Activated CD4-positive, alpha-beta T cell treated with anti-CD3 and anti-CD28 coated beads for 48 hours (primary cell): ENCODE data around the gene SEMA3B.
"Not testable (repeated sequence)": the region's sequence is repeated elsewhere in the genome, so short reads cannot be mapped to it uniquely, and the experiment has no call there.

Experiments
- DNase-seq: peaks from one replicate; pipeline ENCODE4 v3.0.0-alpha.2; 2020

The SEMA3B gene

DNA sequence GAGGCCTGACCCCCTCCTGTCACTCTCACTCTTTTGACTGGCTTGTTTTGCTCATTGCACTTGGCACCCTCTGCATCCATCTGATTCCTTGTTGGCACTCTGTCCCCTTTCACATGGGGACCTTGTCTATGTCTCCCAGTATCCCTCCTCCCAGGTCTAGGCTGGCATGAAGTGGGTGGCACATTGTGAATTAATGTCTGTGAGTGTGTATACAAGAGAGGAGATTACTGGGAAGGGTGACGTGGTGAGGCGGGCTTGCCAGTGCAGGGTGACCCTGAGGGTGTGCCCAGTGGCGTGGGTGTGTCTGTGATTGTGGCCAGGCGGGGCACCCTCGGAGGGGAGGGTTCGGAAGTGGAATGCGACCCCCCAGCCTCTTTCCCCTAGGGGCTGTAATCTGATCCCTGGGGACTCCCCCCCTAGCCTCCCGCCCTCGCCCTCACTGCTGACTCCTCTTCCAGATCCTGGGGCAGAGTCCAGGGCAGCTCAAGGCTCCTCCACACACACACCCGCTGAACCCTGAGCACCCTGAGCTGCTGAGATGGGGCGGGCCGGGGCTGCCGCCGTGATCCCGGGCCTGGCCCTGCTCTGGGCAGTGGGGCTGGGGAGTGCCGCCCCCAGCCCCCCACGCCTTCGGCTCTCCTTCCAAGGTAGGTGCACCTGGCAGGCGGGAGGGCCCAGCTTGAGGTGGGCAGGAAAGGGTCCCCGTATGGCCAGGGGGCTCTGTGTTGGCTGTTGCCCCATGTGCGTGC, at the start of gene SEMA3B:
TSS of gene SEMA3B (plus strand) at position 445 of the 749 bp plus-strand sequence. CDS start at position 539, 94 bp downstream.
- no peak for DNase-seq

DNA sequence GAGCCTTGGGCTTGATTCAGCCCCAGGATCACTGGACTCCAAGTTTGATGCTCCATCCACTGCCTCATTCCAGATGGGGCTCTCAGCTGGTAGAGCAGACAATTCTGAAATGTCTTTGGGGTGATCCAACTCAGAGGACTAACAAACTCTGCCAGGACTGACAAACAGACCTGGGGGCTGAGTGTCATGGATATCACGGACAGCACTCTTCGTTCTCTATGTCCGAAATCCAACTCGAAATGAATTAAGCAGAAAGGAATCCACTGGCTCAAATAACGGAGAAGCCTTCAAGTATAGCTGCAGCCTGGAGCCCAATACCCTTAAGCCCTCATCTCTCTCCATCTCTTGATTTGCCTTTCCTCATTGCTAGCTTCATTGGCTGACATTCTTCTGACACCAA, 49.7 kb upstream of the SEMA3B start:
- no peak for DNase-seq

DNA sequence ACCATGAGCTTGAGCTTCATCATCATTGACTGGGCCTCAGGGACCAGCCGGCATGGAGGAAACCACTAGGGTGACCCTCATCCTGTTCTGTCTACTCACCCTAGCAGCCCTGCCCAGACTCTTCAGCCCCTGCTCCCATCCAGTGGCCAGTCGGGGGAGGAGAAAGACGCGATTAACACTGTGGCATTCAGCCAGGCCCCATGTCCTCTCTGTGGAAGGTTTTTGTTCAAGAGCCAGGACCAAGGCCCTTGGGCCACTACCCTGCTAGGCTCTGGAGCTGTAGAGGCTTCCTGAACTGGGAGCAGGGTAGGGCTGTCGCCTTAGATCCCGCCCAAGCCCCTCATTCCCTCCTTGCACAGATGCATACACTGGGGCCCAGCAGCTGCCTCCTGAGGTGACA, 48.8 kb upstream of the SEMA3B start:
- DNase-seq = no peak

DNA sequence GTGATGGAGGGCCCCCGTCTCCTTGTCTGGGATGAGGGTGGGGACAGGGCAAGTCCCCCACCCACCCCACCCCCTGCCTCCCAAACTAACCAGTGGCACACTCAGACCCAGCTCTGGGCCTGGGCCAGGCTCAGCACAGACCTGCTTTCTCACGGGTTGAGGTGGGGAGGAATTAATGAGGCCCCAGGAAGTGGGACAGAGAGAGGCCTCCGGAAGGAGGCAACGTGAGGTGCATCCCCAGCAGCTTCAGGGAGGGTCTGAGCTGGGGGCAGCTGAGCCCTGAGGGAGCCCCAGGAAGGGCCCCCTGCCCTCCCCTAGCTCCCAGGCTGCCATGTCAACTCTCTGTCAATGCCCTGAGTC, 47.9 kb upstream of the SEMA3B start:
- no peak for DNase-seq

DNA sequence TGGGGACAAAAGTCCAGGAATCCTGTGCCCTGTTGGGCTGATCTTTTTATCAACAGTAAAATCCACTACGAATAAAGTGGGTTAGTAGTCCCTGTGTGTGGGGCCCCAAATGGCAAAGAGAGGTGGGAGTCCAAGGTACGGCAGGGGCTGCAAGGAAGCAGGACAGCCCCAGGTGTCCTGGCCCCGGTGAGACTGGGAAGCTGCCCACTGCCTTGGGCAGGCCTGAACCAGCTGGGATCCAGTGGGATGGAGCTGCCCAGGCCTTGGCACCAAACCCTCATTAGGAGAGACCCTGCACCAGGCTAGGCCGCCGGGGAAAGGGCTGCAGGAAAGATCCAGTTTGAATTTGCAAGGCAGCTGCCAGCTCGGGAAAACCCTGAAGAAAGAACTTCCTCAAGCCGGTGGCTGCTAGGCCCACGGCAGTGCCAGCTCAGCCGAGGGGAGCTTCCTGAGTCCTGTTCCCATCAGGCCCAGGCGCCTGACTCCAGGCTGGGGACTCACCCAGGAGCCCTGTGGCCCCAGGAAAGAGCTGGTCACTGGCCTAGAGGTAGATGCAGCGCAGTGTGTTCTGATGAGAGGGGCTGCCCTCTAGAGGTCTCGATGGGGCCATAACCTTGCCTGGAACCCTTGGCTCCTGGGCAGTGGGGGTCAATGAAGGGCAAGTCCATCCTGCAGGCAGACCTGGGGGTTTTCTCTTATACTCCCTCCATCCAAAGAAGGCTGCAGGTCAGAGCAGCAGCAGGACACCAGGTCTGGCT, 47.4 kb upstream of the SEMA3B start:
- no peak for DNase-seq

DNA sequence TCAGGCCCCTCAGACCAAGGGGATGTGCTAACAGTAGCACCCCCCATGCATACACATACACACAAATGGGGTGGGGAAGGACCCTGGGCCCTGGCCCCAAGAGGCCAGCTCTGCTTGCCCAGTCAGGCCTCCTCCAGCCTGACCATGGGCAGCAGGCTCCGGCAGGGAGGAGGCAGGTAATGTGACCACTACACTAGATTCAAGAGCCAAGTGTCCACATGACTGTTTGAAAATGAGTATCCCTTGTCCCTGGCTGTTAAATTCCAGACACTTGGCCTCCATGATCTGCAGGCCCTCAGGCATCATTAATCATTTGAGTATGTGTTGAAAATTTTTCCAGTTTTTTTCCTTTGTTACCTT, 46.8 kb upstream of the SEMA3B start:
- DNase-seq = no peak

DNA sequence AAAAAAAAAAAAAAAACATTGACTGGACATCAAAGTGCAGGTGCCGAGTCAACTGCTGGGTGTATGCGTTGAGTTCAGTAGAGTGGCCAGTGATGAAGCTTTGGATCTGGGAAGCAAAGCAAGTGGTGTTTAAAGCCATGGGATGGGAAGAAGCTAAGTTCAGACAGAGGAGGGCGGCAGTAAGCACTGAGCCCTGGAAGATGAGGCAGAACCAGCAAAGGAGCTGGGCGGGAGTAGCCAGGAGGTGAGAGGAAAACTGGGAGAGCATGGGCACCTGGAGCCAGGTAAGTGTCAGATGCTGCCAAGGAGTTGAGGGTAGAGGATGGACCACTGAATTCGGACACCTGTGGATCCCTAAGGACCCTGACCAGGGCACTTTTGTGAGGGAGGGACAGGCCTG, 44.3 kb upstream of the SEMA3B start:
- no peak for DNase-seq

DNA sequence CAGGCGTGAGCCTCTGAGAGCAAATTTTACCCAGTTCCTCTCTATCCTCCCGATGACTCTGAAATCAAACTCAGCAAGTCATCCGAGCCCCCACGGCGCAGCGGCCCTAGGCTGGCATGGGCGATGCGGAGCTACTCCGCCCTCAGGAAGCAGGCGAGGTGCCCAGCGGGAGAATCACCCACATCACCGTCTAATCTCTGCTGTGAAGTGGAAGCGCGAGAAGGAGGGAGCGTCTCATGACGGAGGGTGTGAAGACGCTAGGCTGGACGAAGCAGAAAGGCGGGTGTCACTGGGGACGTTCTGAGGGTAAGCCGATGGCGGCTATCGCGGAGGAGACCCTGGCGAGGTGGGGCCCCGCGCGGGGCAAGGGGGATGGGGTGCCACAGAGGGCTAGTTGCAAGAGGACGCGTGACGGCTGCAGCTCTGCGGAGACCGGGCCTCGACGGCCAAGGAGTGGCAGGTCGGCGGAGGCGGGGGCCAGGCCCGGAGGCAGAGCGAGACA, 42.0 kb upstream of the SEMA3B start:
- DNase-seq = peak; percentile 59

DNA sequence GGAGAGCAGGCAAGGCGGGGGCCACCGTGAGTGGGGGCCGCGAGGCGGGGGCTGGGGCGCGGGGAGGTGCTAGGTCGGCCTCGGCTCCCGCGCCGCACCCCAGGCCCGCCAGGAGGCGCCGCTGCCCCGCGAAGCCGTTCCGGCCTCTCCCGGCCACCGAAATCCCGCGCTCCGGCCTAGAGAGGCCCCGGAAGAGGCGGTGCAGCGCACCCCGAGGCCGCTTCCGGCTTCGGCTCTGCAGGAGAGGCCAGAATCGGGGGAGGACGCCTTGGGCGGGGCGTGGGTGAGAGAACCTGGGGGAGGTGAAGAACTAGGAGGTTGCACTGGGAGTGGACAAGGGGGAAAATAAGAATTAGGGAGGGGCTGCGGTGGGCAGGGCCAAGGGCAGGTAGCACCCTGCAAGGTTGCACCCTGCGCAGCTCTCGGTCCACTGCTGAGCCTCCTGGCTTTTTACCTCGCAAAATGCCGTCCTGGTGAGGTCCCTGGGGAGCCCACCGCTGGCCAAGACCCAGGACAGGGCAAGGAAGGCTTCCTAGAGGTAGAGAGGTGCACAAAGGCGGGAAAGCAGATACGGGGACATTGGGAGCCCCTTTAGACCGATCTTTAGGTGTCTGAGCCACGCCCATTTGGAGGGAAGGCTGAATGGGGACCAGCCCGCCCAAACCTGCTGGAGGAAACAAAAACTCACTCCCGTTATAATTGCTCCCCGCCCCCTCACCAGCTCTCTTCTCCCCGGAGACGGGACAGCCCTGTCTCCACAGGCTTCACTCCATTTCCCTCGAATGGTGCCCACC, 41.4 kb upstream of the SEMA3B start:
- peak; percentile 92 for DNase-seq

DNA sequence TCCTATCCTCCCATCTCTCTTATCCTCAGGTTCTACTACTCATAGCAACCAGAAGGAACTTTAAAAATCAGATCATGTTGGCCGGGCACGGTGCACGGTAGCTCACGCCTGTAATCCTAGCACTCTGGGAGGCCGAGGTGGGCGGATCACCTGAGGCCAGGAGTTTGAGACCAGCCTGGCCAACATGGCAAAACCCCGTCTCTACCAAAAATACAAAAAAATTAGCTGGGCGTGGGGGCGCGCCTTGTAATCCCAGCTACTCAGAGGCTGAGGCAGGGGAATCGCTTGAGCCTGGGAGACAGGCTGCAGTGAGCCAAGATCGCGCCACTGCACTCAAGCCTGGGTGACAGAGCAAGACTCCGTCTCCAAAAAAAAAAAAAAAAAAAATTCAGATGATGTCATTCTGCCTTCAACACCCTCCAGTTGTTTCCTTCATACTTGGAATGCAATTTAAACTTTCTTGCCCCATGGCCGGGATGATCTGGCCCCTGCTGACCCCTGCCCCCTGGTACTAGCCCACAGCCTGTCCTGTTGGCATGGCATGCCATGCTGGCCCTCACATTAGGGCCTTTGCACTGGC, 40.7 kb upstream of the SEMA3B start:
- not testable (repeated sequence) for DNase-seq

DNA sequence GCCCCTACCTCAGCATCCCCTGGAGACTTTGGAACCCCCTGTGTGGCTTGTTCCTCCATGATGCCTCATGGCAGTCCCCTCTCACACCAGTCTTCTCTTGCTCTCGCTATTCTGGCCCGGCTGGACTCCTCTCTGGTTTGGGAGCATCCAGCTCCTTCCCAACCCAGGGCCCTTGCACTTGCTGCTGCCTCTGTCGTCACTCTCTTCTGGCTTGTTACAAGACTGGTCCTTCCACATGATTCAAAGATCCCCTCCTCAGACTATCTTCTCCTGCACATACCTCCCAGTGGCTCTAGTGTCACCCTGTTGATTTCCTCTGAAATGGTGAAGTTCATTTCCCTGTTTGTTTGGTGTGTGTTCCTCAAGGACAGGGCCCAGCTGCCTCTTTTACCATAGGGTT, 39.5 kb upstream of the SEMA3B start:
- no peak for DNase-seq

DNA sequence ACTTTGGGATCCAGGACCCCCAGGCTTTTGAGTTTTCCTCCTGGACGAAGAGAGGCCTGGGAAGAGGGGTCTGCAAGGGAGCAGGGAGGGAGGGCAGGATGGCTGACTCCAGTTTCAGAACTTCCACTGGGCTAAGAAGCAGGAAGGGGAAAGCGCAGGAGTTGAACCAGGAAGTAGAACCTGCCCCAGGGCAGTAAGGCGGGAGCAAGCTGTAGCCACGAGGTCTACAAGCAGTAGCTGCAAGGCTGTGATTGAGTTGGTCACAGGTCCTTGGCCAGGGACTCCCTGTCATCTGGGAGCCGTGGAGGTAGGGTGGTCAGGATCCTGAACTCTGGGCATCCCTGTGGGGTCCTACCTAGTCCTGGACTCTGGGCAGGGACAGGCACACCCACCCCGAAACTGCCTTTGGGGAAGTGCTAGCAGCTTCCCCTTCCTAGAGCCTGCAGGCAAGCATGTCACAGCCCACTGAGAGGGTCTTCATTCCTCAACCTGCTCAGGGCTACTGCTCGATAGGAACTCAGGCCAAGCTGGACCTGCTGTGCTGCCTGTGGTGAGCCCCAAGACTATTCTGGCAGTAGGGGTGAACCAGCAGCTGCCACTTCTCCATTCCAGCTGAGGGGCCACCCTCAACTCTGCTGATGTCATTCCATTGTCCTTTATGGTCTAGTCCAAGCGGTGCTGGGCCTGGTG, 38.7 kb upstream of the SEMA3B start:
- DNase-seq = no peak

DNA sequence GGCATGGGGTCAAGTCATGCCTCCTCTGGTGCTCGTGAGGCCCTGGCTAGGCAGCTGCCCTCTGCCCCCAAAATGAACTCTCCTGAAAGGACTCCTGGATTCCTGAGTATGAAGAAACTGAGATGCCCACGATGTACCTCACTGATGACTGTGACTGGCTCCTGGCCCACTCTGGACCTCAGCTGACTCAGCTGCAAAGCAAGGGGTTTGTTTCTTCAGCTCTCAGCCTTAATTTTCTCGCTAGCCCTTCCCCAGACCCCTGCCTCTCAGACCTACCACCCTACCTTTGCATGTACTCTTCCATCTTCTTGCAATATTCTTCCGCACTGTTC, 38.2 kb upstream of the SEMA3B start:
- no peak for DNase-seq

DNA sequence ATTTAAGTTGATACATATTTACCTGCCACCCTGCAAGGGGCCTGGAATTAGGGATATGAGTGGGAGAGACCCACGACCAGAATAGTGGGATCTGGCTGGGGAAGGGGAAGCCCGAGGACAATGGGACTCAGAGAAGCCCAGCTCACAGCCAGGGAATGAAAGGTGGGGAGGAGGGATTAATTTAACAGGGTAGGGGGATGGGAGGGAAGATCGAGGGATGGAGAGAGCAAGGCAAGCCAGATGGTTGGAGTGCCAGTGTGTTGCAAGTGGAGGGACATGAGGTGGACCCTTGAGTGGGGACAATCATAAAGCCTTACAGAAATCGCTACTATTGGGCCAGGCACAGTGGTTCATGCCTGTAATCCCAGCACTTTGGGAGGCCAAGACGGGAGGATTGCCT, 37.4 kb upstream of the SEMA3B start:
- DNase-seq = no peak

DNA sequence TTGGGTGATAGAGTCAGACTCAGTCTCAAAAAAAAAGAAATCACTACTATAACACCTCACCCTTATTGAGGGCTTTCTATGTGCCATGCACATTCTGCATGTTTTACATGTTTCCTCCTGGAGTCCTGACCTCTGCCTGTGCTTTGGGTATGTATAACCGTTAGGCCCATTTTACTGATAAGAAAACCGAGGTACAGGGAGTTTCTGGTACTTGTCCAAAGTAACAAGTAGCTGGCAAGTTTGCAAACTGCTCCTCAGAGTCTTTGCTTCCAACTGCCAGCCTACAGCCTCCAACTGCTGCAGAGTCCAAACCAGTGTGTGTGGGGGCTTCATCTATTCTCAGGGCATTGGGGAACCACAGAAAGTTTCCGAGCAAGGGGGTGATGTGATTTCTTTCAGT, 36.6 kb upstream of the SEMA3B start:
- no peak for DNase-seq

DNA sequence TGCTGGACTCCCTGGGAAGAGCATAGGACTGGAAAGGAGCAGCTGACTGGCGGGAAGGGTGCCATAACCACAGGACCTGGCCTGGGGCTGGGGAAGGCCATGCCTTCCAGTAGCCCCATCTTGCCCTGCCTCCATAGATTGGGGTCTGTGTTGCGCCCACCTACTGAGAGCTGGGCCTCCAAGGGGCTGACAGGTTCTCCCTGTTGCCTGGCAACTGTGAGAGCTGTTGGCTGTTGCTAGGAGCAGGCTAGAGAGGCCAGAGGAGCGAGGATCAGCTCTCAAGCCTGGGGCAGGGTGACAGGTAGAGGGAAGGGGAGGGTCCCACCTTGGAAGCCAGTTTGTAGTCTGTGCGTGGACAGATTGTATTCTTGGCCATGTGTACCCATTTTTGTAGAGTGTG, 35.8 kb upstream of the SEMA3B start:
- no peak for DNase-seq

DNA sequence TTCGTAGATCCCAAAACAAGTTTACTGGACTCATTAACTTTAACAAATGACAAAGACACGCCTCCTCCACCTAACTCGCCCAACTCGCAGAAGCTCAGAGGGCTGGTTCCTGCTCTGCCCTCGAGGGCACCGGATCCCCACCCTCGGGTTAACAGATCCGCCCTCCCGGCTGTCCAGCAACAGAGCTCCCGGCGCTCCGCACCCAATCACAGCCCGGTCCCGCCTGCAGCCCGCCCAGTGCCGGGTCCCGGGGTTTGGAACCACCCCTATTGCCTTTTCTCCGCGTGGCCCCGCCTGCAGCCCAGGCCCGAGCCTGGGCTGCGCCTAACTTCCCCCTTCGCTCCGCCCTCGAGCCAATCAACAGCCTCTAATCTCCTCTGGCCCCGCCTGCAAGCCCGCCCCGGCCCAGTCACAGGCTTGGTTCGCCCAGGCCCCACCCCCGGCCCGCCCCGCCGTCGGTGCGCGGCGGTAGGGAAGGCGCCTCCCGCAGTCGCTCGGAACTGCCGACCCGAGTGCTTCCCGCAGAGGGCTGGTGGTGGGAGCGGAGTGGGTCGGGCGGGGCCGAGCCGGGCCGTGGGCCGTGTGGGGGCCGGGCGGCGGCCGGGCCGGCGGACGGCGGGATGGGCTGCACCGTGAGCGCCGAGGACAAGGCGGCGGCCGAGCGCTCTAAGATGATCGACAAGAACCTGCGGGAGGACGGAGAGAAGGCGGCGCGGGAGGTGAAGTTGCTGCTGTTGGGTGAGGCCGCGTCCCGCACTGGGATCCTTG, 33.0 kb upstream of the SEMA3B start, which contains the start of gene GNAI2:
TSS of gene GNAI2 (plus strand) at position 489 of the 768 bp plus-strand sequence. CDS start at position 621, 132 bp downstream.
- DNase-seq = peak; percentile 99

DNA sequence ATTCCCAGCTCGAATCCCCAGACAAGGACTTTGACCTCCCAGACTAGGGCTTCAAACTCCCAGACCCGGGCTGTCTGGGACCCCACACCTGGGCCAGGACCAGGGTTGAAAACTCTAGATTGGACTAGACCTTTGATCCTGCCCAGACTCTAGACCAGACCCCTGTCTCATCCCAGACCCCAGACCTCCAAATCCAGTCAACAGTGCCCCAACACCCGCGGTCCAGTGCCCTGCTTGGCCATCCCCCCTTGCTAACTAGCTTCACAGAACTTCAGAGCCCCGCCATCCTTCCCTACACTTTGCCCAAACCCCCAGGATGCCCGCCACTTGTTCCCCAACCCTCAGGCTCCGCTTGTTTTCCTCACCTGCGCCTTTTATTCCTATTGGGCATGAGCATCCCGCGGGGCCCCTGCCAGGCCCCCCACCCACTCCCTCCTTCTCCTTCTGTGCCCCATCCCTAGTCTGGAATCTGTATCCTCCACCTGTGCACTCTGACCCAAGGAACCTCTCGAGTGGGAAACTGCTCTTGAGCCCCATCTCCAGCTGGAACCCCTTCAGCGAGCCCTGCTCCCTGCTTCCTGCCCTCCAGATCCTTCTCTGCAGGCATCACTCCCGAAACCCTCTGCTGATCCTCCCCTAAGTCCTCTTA, 32.3 kb upstream of the SEMA3B start:
- DNase-seq = no peak

DNA sequence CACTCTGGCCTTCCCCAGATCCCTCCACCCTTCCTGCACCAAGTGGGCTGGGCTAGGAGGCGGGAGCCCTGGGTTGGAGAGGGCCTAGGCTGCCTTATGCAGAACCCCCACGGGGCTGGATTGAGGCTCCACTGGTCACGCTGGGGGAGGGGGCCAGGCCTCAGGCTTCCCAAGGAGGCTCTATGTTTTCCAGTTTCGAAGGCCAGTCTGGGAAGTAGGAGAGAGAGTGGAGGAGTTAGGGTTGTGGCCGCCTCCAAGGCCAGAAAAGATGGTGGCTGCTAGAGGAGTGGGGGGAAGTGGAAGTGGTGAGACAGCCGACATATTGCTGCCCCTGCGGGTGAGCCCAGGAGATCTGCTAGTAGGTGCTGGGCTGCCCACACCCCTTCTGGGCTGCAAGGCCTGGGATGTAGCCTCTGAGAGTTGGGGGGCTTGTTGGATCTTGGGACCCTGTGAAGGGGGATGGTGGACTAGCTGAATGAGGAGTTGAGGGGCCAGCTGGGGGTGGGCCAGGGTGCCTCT, 31.8 kb upstream of the SEMA3B start:
- DNase-seq = peak; percentile 50

DNA sequence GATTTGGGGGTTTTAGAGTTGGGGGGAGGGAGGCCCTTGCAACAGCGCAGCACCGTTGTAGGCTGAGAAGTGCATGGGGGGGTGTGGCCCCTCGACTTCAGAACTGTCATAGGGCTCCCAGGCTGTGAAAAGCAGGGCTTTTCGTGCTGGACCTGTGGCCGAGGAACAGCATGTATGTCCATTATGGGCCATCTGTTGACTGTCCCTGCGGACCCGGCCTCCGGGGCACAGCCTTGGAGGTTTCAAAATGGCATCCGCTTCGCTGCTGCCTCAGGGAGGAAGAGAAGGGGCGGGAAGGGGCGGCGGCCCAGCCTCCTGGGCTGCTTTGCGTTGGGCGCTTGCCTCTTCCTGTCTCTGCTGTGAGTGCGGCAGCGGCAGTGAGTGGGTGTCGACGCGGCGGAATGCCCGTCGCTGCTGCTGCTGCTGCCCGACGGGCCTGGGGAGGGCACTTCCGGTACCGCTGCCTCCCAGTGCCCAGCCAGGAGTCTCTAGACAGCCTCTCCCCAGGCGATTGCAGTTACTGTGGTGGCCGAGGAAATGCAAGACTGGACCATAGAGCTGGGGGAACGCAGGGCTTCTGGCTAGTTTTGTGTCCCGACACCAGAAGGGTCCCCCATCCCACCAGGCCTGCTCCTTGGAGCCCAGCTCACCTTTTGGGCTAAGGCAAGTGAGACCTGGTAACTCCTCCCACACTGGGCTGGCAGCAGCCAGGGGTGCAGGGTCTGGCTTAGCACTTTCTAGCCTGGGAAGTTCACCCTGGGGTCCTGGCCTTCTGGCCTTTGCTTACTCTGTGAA, 31.0 kb upstream of the SEMA3B start:
- DNase-seq = peak; percentile 93
